ENCODE measurements around the gene FER.

DNA sequence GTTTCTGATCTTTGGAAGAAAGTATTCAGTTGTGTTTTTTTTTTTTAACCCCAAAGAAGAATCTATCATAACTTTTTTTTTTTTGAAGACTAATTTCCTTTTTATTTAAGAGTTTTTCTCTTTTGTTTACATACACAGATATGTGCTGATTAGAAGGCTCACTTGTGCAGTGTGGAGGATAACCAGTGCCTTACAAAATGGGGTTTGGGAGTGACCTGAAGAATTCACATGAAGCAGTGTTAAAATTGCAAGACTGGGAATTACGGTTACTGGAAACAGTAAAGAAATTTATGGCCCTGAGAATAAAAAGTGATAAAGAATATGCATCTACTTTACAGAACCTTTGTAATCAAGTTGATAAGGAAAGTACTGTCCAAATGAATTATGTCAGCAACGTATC lies 50.3 kb downstream of the FER start:
- TF ChIP-seq CTCF (conservative IDR thresholded peaks at IDR 0.05; ENCODE audit: low read depth, low read length), result no peak
- no peak for TF ChIP-seq EZH2 (IDR thresholded peaks at IDR 0.05; ENCODE audit: low read length, unreplicated experiment)
- no peak for TF ChIP-seq EZH2phosphoT487 (IDR thresholded peaks at IDR 0.05; ENCODE audit: borderline replicate concordance, low read length)
